GM12874 (cell line): ENCODE results near the gene UNKL.

ENCODE experiments used
- TF ChIP-seq, protein P1 (sequence below): IDR thresholded peaks from 2 replicates; pipeline ENCODE4 v1.5.1; 2011; ENCODE audit warnings: low read depth, mild to moderate bottlenecking, control low read depth, low read length, moderate library complexity; ENCODE audit not compliant: insufficient read depth

Gene UNKL

GRCh38 chr16:1414532-1415260, at the start of gene UNKL:
Gene UNKL, minus strand, starts transcription at chr16:1414704. Its CDS starts 13 bp downstream, at chr16:1414691.
- TF ChIP-seq, protein P1, sequence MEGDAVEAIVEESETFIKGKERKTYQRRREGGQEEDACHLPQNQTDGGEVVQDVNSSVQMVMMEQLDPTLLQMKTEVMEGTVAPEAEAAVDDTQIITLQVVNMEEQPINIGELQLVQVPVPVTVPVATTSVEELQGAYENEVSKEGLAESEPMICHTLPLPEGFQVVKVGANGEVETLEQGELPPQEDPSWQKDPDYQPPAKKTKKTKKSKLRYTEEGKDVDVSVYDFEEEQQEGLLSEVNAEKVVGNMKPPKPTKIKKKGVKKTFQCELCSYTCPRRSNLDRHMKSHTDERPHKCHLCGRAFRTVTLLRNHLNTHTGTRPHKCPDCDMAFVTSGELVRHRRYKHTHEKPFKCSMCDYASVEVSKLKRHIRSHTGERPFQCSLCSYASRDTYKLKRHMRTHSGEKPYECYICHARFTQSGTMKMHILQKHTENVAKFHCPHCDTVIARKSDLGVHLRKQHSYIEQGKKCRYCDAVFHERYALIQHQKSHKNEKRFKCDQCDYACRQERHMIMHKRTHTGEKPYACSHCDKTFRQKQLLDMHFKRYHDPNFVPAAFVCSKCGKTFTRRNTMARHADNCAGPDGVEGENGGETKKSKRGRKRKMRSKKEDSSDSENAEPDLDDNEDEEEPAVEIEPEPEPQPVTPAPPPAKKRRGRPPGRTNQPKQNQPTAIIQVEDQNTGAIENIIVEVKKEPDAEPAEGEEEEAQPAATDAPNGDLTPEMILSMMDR, result no peak

DNA sequence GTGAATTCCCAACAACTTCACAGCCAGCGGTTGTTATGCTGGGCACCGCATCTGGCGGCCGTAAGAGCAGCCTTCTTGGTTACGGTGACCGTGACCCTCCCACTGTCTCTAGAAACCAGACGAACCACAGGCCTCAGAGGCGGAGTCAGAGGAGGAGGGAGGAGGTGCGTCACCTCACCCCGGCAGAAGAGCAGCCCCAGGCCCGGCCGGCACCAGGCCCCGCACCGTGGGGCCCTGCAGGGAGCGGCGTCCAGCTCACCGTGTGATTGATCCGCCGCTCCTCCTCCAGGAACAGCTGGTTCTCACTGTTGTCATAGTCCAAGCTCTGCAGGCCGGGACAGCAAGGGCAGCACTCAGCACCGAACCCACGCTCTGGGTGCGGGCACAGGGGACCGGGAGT, 46.6 kb upstream of the UNKL start:
- TF ChIP-seq, protein P1, result no peak

DNA sequence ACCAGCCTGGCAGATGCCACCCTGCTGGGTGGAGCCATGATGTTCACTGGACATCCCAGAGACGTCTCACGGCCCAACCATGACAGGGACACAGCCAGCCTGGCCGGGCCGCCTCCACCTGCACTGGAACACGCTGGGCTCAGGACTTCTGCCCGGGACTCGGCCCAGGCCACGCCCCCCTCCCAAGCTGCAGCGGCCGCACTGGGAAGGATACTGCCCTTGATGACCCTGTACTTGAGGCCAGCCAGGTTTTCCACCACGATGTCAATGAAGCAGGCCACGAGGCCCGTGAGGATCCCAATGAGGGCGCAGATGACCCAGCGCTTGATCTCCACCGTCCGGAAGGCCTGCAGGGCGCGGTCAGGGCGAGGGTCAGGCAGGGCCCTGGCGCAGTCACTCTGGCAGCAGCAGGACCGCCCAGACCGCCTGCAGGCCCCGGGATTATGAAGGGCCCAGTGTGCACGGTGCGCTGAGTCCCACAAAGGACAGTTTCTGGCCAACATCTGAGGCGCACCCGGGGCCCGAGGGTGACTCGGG, 46.2 kb upstream of the UNKL start:
- TF ChIP-seq, protein P1, result no peak

DNA sequence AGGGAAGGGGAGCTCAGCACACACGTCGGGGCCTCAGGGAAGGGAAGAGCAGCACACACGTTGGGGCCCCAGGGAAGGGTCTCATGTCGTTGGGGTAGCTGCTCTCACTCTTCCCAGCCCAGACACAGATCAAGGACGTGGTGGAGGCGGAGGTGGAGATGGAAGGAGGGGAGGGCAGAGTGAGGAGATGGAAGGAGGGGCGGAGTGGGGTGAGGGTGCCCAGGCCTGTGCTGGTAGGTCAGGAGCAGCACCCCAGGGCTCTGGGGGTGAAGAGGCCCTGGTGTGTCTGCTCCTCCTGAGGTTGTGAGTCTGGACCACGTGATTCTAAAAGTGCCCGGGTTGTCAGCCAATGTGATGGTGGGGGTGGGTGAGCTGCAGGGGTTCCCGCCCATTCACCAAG, 45.5 kb upstream of the UNKL start:
- TF ChIP-seq, protein P1, result no peak

- TF ChIP-seq, protein P1, result no peak
Observed at GRCh38 chr16:1458977-1459341, 44.5 kb upstream of the UNKL start.

GRCh38 chr16:1458336-1458976, 44.0 kb upstream of the UNKL start:
- TF ChIP-seq, protein P1, result no peak

GRCh38 chr16:1457489-1458245, 43.2 kb upstream of the UNKL start:
- TF ChIP-seq, protein P1, result no peak
